Measurements from ENCODE around the gene HELZ.
"Not testable (repeated sequence)": the region's sequence is repeated elsewhere in the genome, so short reads cannot be mapped to it uniquely, and the experiment has no call there.

HELZ gene

DNA sequence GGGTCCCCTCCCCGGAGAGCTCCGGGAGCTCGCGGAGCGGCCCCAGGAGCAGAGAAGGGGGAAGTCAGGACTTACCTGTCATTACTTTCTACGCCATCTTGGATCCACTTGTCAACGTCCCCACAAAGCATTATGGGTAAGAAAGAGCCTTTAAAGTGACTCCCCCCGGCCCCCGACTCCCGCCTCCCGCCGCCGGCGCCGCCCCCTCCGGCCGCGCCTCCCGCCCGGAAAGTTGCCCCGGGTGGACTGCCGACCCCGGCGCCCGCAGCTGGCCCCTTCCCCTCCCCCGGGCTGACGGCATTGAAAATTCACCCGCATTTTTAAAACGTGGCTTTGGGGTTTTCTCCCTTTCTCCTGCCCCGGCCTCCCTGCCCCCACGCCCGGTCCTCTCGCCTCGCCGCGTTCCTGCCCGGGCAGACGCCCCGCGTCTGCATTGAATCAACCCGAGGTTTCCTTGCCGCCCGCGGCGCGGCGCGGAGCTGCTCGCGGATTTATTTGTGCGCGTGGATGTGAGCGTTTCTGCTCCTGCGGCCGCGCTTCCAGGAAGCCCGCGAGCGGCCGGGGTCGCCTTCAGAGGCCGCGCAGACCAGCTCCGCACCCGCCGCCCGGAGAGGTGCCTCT lies at the start of gene HELZ:
Gene HELZ (minus strand): TSS at position 124 of the 621 bp plus-strand sequence. CDS start 26,392 bp downstream, outside the sequence.
- DNase-seq (ENCODE audit: low read depth), result peak; percentile 68

DNA sequence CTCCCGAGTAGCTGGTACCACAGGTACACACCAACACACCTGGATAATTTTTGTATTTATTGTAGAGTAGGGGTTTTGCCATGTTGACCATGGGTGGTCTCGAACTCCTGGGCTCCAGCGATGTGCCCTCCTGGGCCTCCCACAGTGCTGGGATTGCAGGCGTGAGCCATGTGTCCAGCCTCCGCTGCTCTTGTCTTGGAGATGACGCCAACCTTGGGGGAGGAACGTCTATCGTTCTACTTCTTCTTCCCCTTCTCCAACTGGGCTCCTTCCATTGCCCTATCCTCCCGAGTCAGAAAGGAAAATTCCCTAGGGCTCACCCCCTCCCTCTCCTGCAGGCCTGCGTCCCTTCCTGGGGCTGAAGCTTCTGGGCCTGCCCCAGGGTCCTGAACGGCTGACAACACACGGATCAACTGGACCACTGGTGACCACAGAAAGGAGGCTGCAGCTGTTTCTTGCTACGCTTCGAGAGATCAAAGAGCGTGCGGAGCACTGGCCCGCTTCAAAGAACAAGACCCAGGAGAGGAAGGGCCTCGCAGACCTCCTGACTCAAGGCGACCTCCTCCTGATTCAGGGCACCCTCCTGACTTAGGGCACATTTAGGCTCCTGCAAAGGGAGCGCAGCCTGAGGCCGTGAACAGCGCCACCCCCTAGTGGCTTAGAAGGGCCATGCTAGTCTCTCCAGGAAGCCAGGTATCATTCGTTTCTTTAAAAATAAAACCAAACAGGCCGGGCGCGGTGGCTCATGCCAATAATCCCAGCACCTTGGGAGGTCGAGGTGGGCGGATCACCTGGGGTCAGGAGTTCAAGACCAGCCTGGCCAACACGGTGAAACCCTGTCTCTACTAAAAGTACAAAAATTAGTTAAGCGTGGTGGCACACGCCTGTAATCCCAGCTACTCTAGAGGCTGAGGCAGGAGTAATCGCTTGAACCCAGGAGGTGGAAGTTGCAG lies 48.5 kb upstream of the HELZ start:
- DNase-seq (ENCODE audit: low read depth), result peak; percentile 35

DNA sequence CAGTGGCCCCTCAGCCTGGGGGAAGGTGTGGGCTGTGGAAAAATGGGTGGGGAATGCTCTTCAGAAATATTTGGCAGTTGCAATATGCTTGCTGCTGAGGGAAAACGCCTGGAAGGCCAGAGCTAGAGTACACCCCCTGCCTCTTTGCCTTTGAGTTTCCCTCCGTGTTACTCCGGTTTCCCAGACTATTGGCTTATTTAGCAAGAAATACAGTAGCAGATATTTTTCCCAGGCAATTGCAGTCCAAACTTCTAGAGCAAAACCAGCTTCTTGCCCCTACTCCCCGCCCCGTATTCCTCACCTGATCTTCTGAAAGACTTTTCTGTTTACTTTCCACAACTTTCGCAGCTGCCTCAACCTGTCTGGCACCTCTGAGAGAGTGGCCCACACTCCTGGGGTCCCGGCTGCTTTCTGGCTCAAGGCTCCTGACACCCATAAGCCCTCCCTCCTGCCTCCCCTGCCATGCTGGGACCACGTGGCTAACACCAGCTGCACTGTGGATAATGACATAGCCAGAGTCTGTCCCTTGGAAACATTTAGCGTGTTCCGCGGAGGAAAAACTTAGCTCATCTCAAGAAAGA lies 45.8 kb upstream of the HELZ start:
- no peak for DNase-seq (ENCODE audit: low read depth)

DNA sequence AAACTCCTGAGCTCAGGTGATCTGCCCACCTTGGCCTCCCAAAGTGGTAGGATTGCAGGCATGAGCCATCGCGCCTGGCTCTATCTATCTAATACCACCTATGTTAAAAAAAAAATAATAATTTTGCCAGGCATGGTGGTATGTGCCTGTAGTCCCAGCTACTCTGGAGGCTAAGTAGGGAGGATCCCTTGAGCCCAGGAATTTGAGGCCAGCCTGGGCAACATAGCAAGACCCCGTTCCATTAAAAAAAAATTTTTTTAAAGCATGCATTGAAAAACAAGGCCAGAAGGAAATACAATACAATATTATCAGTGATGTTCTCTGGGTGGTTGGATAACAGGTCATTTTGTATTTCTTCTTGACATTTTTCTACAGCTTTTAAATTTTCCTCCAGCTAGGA lies 45.2 kb upstream of the HELZ start:
- no peak for DNase-seq (ENCODE audit: low read depth)

DNA sequence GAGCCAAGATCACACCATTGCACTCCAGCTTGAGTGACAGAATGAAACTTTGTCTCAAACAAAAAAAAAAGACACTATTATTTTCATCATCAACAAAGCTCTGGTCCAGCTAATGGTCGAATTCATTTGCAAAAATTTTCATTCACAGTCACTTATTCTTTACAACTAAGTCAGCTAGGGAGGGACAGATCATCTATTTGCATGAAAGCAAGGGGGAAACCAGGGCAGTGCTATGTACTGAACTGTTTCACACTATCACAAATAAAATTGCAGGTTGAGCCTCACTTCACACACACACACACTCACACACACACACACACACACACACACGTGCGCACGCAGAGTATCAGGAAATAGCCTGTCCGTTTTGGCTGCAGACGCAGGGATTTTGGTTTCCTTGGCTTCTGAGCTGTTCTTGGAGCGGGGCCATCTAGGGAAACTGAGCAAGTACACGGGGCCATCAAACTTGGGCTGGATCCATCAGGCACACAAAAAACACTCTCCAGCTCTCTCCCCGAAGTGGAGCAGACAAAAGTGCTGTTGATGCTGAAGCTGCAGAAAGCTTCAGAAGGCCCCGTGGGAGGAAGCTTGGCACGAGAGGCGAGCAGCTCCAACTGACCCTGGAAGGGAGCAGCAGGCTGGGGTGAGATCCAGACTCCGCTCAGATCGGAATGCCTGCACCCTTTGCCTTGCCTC lies 44.3 kb upstream of the HELZ start:
- DNase-seq (ENCODE audit: low read depth), result no peak

DNA sequence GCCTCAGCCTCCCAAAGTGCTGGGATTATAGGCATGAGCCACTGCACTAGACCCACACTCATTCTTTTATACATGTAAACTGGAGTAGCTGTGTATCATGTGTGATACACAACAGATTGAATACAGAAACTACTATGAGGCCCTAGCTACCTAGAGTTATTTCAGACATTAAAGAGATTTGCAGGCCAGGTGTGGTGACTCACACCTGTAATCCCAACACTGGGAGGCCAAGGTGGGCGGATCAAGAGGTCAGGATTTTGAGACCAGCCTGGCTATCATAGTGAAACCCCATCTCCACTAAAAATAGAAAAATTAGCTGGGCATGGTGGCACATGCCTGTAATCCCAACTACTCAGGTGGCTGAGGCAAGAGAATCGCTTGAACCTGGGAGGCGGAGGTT lies 41.8 kb upstream of the HELZ start:
- not testable (repeated sequence) for DNase-seq (ENCODE audit: low read depth)

DNA sequence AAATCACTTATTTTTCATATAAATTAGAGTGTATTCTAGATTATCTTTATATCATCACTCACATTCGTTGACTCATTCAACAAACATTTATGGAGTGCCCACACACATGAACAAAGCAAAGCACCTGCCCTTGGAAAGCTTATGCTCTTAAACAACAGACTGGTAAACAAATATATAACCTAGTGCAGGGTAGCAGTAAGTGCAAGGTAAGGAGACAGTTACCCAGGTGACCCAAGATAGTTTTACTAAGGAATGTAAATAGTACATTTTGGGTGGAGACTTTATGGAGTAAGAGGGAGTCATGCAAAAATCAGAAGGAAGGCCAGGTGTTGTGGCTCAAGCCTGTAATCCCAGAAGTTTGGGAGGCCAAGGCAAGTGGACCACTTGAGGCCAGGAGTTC lies 40.4 kb upstream of the HELZ start:
- no peak for DNase-seq (ENCODE audit: low read depth)

- DNase-seq (ENCODE audit: low read depth), result no peak
Measured at GRCh38 chr17:67283731-67284516, 38.9 kb upstream of the HELZ start.

DNA sequence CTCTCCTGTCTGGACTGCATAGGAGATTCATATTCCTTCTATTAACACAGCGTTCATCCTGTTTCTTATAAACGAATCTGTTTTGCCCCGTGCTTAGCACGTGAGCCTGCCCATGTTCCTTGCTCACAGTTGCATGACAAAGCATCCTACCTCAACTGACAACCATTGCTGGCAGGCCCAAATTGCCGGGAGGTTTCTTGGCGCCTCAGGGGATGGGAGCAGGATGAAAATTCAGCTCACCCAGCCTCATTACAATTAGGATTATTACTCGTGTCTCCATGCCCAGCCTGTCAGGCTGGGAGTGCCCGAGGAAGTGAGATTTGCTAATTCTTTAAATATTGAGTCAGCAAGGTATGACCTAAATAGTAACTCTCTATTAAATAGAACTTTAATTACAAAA lies 36.7 kb upstream of the HELZ start:
- no peak for DNase-seq (ENCODE audit: low read depth)

GRCh38 chr17:67281053-67281452 lies 36.1 kb upstream of the HELZ start:
- DNase-seq (ENCODE audit: low read depth), result no peak

DNA sequence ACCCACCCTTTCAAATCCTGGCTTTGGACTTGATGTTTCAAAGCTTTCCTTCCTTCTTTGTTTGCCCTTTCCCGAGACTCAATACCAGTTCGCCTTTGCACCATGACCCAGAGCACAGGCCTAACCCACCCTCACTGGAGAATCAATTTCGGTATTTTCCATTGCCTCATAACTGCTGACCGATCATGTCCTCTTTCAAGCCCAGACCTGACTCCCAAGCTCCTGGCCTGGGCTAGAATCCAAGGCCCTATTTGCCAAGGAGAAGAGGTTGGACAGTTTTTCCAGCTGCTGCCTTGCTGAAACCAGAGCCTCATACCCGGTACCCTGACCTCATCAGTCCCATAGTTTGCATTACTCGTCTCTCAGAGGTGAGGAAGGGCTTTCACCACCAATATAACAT lies 35.3 kb upstream of the HELZ start:
- no peak for DNase-seq (ENCODE audit: low read depth)

DNA sequence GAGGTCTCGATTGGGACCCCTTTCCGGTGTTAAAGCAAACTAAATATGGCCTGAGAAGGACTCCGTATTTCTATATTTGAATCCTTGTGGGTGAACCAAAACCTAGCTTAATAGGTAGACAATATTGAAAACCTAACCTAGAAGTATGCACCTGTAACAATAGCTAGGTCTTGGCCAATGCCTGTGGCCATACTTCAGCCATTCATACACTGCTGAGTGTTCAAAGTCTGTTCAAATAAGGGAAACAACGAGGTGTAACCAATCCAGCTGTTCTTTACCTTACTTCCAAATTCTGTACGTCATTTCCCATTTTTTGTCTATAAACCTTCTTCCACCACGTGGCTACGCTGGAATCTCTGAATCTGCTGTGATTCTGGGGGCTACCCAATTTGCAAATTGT lies 34.1 kb upstream of the HELZ start:
- no peak for DNase-seq (ENCODE audit: low read depth)

DNA sequence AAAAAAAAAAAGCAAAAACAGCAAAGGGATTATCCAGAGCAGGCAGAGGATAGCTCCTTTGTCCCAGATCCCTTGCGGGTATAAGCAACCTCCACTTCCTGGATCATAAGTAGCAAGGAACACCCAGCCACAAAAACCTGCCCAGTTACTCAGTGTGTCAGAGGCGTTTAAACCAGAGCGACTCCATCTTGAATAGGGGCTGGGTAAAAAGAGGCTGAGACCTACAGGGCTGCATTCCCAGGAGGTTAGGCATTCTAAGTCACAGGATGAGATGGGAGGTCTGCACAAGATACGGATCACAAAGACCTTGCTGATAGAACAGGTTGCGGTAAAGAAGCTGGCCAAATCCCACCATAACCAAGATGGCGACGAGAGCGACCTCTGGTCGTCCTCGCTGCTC lies 33.4 kb upstream of the HELZ start:
- no peak for DNase-seq (ENCODE audit: low read depth)

DNA sequence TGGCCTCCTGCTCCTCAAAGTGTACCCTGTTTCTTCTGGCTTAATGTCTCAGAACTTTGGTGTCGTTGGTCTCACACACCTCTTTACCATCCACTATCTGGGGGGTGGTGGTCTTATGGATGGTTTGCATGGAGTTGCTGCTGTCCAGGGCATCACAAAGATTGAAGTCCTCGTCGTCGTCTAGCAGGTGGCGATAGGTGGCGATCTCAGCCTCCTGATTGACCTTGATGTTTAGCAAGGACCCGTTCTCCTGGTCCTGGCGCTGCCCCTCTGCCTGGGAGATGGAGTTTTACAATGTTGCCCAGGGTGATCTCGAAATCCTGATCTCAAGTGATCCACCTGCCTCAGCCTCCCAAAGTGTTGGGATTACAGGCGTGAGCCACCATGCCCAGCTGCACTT lies 31.1 kb upstream of the HELZ start:
- DNase-seq (ENCODE audit: low read depth), result no peak

GRCh38 chr17:67274466-67274865 lies 29.5 kb upstream of the HELZ start:
- no peak for DNase-seq (ENCODE audit: low read depth)

GRCh38 chr17:67273900-67274299 lies 28.9 kb upstream of the HELZ start:
- DNase-seq (ENCODE audit: low read depth), result no peak

GRCh38 chr17:67272312-67273047 lies 27.5 kb upstream of the HELZ start:
- DNase-seq (ENCODE audit: low read depth), result no peak

- not testable (repeated sequence) for DNase-seq (ENCODE audit: low read depth)
Measured at GRCh38 chr17:67271187-67271586, 26.2 kb upstream of the HELZ start.

GRCh38 chr17:67270416-67270815 lies 25.4 kb upstream of the HELZ start:
- no peak for DNase-seq (ENCODE audit: low read depth)

DNA sequence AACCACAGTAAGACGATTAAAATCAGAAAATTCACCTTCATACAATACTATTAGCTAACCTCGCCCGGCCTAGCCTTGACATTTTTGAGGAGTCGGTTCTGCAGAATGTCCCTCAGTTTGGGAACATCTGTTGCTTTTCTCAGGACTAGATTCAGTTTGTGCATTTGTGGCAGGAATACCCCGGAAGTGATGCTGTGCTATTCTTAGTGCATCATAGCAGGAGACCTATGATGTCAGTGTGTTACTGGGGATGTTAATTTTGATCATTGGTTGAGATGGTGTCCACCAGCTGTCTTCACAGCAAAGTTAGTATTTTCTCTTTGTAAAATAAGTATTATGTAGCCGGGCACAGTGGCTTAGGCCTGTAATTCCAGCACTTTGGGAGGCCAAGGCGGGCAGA lies 21.5 kb upstream of the HELZ start:
- no peak for DNase-seq (ENCODE audit: low read depth)

DNA sequence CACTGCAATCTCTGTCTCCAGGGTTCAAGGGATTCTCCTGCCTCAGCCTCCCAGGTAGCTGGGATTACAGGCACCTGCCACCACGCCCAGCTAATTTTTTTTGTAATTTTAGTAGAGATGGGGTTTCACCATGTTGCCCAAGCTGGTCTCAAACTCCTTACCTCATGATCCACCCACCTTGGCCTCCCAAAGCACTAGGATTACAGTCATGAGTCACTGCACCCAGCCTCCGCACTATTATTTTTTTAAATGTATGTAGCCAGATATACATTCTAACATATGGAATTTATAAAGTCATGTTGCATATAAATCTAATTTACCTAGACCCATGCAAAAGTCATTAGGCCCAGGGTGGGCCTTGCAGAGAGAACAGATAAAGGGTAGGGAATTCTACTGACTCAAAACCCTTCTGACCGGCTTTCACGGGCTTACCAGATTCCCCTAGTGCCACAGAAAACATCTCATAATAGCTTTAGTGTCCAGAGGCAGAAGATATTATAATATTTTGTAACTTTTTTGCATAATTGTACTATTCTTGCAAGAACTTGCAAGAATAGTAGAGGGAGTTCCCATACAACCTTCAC lies 20.5 kb upstream of the HELZ start:
- no peak for DNase-seq (ENCODE audit: low read depth)

Measured in T-helper 22 cell (primary cell).